Prostate gland (tissue), 2 donors: ENCODE results near the gene PHF23.

ENCODE experiments used
- CTCF ChIP-seq, 4 experiments: fragments of 200-600 bp in 2 of 4; fragments of 450-650 bp in 2 of 4; sonication (generic) in 2 of 4; IDR thresholded peaks; 1 replicate in 3 of 4; 2 replicates in 1 of 4; pipeline ENCODE4 v1.5.1; 2016 to 2019; ENCODE audit warnings: antibody characterized with exemption in 4 of 4, mild to moderate bottlenecking in 2 of 4, moderate library complexity in 2 of 4
- POLR2A ChIP-seq: fragments of 450-650 bp; IDR thresholded peaks from one replicate; pipeline ENCODE4 v1.6.1; 2016; ENCODE audit warnings: antibody characterized with exemption, mild to moderate bottlenecking

- TF ChIP-seq CTCF (IDR thresholded peaks at IDR 0.05) (no peak), POLR2A (no peak)
Measured at GRCh38 chr17:7225711-7226331, 13.4 kb downstream of the PHF23 start.
